SKM-1 (cell line): ENCODE results near the gene ASXL2.
"Not testable (repeated sequence)": the region's sequence is repeated elsewhere in the genome, so short reads cannot be mapped to it uniquely, and the experiment has no call there.

Source experiments
- DNase-seq: peaks from one replicate; lab custom pipeline; 2025; ENCODE audit not compliant: unreplicated experiment; lab: John Stamatoyannopoulos, UW

The ASXL2 gene

DNA sequence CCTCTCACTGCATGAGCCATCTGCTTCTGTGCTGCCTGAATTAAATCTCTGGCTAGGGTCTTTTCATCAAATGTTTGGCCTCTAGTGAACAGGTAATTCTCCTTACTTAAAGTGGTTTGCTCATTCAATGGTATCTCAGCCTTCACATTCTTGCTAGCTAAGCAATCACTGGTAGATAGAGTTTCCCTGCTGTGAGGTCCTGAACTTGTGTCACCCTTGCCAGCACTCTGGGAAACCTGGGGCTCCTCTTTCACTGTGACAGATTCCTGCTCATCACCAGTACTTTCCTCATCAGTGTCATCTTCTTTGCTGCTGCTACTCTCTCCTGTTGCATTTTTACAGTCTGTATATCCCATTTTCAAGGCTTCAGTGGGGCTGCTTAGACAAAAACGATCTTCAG is 135.8 kb downstream of the ASXL2 start:
- DNase-seq = no peak

DNA sequence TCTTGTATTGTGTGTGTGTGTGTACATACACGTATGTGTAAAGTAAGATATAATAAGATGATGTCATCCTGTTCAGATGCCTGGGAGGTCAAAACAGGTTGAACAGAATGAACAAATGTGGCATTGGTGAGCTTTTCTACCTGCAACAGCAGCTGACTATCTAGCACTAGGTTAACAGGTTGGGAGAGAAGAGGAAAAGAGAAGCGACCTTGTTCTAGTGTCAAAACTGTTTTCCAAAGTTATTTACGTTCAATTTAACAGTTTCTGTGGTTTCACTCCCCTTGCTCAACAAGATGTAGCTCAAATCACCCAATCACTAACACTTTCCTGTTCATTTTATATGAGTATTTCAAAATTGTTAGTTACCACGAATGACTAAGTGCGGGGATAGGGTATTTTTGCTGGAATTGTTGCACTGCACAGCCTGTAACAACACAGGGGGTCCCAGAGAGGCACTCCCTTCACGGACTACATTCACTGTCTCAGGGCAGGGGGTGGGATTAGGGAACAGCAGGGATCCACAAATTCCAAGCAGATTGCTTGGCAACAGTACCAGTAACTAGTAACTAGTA is 137.4 kb downstream of the ASXL2 start:
- no peak for DNase-seq

DNA sequence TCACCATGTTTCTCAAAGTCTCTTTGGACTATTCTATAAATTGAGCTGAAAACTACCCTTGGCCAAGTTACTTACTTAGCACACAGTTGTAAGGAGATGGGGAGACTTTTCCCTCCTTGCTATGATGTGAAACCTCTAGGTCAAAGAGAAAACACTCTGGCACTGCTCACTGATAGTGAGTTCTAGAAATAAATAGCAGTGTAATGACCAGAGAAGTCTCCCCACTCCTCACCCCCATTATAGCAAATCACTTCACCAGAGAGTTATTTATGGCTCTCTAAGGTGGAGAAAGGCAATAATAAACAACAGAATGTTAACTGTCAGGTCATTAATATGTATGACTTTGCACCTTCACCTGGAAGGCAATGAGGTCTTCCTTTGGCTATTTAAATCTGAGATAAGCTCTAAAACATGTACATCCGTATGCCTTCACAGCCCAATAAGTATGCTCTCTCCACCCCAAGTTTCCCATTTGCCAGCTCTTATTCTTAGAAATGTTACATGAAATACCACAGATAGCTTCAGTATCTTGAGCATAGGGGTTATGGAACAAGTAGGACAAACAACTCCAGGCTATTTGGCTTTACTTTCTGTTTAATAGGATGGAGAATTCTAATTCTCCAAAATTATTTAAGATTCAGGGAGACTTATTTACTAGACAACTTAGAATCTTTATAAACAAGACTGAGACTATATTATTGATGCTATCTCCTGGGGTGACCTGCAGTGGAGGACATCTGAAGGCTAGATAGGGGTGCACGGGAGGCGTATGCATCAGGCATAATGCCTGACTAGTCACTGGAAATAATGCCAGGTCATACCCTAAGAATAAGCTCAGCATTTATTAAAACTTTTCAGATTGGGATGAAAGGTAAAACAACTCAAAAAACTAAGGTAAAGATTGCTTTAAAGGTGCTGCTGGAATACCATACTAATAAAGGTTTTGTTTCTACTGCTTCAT is 139.6 kb downstream of the ASXL2 start:
- no peak for DNase-seq

DNA sequence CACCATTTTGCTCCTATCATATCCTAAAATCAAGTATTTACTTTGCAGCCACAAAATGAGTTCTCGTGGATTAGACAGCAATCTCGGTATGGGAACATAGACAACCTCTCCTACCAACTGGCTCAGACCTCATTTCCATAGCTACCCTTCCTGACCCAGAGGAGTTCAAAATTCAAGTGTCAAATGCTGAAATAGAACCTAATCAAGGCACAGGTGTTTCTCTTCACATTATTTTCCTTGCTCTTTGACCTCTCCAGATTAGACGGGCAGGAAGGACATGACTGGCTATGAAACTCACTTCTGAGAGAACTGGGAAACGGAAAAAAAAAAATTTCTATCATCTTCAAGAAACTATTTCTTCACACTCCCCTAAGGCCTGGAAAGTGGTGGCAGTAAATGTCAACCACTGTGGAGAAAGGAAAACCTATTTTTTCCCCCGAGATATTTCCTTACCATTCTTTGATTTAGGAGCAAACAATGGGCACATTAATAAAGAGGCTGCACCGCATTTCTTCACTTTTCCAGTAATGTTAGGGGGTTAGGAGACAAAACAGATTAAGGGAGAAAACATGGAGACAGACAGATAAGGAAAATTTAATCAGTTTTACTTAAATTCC is 141.3 kb downstream of the ASXL2 start:
- DNase-seq = no peak

DNA sequence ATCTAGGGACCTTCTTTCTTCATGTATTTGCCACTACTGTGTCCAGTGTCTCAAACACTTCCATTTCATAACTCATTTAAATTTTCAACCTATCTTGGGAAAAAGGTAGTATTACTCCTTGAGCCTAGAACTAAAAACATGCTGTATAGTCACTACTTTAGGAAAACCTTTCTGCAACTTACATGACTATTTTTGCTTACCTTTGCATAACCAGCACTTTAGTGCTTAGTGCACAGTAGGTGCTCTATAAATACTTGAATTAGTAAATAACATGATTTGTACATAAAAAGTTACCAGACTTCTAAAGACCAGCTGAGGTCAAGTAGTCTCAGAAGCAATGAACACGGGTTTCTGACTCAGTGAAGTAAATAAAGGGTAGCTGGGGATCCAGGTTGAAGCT is 142.5 kb downstream of the ASXL2 start:
- DNase-seq = no peak

DNA sequence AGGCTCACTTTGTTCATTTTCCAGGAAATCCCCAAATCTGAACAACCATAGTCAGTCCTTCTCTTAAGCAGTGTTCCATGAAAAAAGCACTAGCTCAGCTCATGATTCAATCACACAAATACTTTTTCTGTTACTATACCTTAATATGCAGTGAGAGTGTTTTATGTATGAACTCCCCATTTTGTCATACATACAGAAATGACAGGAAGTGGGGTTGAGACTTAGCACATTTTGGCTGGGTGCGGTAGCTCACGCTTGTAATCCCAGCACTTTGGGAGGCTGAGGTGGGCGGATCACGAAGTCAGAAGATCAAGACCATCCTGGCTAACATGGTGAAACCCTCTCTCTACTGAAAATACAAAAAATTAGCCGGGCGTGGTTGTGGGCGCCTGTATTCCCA is 149.7 kb downstream of the ASXL2 start:
- DNase-seq = no peak

DNA sequence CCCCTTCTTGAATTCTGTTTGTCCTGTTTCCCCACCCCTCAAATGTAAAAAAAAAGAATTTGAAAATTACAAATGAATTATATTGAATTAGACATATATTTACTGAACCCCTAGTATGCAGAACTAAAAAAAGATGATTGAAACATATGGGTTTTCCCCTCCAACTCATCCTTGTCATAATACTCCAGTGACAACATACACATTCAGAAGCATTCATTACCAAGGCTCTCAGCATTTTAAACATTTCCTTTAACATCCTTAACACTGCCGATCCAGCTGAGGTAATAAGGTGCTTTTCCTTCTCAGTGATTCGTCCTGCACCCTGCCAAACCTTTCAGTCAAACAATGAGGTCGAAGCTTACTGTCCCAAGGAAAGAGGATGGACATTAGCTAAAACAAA is 151.8 kb downstream of the ASXL2 start:
- no peak for DNase-seq

DNA sequence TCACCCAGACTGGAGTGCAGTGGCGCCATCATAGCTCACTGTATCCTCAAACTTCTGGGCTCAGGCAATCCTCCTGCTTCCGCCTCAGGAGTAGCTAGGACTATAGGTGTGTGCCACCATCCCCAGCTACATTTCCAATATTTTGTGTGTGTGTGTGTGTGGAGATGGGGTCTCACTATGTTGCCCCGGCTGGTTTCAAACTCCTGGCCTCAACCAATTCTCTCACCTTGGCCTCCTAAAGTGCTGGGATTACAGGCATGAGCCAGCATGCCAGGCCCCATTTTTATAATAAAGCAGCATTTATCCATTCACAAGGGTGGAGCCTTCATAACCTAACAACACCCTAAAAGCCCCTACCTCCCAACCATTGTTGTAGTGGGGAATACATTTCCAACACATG is 152.4 kb downstream of the ASXL2 start:
- no peak for DNase-seq

DNA sequence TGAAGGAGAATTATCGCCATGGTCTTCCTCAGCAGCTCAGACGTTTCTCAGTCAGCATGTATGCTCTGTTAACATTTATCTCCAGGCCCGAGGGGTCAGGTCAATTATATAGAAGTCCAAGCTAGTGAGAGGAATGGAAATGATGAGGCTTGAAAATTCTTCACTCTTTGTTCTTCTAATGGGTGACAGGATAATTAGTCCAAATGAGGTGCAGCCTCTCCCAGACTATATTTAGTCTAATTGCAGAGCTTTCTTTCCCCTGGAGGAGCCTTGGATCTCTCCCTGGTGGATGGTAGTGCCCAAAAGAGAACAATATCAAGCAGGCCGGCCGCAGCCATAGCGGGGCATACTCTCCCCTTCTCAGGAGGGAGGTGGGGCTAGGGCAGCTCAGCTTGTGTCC is 153.5 kb downstream of the ASXL2 start:
- no peak for DNase-seq

DNA sequence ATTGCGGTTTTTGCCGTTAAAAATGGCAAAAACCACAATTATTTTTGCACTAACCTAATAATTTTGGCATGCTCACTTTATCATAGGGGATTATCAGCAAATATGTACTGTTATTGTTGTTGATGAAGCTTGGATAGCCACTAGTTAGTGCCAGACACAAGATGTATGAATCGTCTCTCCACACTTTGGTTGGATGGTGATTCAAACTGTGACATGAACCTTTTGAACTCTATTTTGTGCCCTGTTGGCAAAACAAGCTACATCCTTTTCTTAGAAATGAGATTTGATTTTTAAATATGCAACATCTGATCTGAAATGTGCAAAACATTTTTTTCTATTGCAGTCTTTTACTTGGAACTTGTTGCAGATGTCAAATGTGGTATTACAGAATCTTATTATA is 156.1 kb downstream of the ASXL2 start:
- DNase-seq = no peak

DNA sequence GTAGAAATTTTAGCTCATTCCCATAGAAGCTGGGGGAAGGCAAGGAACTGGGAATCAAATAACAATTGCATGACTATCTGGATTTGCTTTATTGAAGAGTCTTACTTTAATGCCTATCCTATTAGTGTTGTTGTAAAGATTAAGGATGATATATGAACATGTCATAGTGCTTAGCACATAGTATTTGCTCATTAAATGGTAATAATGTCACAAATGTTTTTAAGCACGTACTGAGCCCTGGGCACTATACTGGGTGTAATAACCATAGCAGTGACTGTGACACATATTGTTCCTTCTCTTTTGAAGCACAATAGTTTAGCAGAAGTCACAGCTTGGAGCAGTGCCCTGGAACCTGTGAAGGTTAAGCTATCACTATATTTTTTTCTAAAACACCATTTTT is 157.7 kb downstream of the ASXL2 start:
- DNase-seq = no peak

DNA sequence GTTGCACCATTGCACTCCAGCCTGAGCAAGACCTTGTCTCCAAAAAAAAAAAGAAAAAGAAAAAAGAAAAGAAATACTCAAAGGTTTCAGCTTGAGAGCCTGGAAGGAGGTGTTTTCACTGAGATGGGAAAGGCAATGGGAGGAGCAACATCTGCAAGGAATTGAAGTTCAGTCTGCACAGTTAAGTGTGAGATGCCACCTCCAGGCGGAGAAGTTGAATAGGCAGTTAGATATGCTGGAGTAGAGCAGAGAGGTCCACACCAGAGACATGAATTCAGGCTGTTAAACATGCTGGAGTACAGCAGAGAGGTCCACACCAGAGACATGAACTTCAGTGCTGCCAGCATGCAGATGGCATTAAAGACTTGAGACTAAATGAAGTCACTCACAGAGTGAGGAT is 163.5 kb downstream of the ASXL2 start:
- no peak for DNase-seq

DNA sequence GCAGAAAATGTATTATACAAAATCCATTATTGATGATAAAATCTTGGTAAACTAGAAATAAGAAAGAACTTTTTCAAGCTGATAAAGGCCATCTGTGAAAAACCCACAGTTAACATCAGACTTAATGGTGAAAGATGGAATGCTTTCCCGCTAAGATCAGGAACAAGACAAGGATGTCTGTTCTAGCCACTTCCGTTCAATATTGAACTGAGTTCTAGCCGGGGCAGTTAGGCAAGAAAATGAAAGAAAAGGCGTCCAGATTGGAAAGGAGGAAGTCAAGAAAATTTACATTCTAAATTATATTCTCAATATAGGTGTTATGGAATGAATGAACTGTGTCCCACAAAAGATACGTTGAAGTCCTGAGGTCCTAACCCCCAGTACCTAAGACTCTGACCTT is 165.8 kb downstream of the ASXL2 start:
- DNase-seq = no peak

DNA sequence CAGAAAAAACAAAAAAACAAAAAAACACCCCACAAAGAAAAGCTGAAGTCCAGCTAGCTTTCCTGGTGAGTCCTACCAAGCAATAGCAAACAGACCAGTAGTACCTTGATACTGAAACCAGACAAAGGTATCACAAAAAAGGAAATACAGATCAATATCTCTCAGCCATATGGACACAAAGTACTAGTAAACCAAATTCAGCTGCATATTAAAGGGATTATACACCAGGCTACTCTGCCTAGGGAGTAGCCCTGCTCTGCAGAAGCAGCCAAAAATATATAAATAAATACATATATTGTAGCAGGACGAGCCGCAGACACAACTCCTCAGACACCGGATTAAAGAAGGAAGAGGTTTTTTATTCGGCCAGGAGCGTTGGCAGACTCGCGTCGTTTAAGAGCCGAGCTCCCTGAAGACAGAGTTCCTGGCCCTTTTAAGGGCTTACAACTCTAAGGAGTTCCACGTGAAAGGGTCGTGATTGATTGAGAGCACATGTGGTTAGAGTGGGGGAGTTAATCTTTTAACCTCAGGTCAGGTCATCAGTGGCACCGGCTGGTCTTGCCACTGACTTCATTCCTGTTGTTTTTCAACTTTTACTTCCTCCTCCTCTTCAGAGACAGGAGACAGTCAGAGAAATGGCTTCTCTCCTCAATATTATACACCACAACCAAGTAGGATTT is 166.5 kb downstream of the ASXL2 start:
- no peak for DNase-seq

DNA sequence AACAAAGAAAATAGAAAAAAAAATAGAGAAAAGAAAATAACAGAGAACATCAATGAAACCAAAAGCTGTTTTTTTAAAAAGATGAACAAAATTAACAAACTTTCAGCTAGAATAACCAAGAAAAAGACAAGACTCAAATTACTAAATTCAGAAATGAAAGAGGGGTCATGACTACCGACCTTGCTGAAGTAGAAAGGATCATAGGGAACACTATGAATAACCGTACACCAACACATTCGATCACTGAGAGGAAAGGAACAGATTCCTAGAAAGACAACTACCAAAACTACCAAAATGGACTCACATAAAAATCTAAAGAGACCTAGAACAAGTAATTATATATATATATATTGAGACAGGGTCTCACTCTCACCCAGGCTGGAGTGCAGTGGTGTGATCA is 167.5 kb downstream of the ASXL2 start:
- DNase-seq = no peak

DNA sequence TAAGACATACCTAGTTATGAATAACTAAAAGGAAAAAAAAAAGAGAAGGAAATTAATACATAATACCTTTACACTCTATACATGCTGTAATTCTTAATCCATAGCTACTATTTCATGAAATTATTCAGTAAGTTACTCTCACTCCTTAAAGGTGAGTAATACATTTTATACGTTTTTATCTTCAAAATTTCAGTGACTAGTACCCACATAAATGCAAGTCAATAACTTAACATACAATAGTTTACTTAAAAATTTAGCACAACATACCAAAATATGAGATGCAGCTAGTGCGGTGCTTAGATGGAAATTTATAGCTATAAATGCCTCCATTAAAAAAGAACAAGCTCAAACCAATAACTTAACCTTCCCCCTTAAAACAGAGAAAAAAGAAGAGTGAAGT is 168.9 kb downstream of the ASXL2 start:
- DNase-seq = no peak

DNA sequence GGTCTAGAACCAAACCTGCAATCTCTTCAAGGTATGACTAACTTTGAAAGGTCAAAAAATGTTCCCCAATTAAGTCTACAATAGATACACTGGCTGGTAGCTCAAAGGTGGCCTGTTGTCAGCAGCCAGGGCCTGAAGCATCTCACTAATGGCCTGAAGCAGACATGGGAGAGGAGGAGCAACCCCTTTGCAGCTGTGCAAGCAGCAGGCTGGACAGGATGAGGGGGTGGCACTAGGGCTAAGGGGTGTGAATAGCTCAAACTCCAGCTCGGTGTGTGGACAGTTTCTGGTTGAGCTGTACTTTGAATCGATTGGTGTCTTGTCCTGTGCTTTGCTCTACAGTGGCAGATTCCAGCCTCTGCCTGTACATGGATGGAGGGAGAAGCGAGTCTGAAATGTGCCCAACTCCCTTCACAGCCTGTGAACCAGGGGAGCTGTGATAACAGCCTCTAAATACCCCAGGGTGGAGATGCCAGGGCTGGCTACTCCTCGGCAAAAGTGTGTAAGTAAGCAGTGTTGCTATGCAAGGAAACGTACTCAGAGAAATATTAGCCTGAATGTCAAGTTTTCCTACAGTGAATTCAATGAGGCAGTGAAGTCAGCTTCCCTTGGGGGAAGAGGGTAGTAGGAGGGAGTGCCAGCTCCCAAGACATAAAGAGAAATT is 170.2 kb downstream of the ASXL2 start:
- DNase-seq = no peak

DNA sequence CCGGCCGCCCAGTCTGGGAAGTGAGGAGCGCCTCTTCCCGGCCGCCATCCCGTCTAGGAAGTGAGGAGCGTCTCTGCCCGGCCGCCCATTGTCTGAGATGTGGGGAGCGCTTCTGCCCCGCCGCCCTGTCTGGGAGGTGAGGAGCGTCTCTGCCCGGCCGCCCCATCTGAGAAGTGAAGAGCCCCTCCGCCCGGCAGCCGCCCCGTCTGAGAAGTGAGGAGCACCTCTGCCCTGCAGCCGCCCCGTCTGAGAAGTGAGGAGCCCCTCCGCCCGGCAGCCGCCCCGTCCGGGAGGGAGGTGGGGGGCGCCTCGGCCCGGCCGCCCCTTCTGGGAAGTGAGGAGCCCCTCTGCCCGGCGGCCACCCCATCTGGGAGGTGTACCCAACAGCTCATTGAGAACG is 172.7 kb downstream of the ASXL2 start:
- not testable (repeated sequence) for DNase-seq

DNA sequence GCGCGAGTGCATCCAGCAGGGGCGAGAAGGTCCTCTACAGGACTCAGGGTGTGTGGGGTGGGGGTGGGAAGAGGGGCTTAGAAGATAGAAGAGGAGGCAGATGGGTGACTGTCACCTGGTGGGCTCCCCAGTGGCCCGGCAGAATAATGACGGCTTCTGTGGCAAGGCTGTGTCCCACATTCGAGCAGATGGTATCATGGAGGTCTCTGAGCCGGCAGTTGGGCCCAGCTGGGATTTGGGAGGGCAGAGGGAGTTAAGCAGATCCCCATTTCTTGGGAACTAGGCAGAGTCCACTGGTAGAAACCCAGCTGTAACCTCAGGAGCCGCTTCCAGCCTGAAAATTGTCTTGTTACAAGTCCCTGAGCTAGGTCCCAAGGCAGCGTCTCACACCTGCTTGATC is 176.5 kb downstream of the ASXL2 start:
- no peak for DNase-seq

DNA sequence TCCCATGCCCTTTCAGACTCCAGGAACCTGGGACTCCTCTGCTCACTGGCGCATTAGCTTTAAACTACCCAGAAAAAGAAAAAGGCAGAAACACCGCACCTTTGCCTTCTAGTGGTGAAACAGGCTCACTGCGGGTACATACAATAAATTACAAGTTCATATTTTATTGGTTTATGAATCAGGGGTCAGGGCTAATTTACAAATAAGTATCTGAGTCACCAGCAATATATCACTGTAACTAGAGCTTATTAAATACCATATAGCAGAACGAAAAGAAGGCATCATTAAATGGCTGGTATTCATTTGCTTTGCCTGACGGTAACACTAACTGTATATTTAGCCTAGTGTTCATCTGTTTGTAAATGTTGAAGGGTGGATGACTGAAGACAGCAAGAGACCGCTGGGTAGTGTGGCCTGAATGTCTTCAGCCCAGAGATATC is 178.0 kb downstream of the ASXL2 start:
- no peak for DNase-seq

DNA sequence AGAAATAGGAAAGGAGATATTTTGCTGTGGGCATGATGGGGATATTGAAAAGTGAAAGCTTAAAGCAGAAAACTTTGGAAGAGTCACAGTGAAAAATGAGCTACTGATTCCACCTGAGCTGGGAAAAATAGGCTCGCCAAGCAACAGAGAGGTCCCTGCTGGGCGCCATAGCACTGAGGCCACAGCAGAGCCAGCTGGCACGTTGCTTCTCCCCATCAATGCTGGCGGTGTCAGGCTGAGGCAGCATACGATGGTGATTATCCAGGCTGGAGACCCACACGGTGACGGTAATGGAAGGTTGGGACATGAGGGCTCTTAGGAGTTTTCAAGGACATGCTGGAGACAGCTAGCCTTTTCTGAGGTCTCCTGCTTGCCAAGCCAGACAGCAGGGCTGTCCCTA is 179.1 kb downstream of the ASXL2 start:
- DNase-seq = no peak
